ENCODE measurements around the gene TYW3.
"Not testable (repeated sequence)": the region's sequence is repeated elsewhere in the genome, so short reads cannot be mapped to it uniquely, and the experiment has no call there.

TYW3 gene

DNA sequence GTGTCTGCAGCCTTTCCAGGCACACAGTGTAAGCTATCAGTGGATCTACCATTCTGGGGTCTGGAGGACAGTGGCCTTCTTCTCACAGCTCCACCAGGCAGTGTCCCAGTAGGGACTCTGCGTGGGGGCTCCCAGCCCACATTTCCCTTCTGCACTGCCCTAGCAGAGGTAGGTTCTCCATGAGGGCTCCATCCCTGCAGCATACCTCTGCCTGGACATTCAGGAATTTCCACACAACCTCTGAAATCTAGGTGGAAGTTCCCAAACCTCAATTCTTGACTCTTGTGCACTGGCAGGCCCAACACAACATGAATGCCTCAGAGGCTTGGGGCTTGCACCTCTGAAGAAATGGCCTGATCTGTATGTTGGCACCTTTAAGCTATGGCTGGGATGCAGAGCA is 6.9 kb upstream of the TYW3 start:
- ChIA-PET POLR2A (ENCODE audit: low non-redundant PET) (no interaction called here), CTCF (interaction anchor here (0.6 kb wide), 1 partner anchor 322 kb away, joined by 3 read pairs; no protein-coding TSS in a partner anchor)
- TF ChIP-seq, protein P1, sequence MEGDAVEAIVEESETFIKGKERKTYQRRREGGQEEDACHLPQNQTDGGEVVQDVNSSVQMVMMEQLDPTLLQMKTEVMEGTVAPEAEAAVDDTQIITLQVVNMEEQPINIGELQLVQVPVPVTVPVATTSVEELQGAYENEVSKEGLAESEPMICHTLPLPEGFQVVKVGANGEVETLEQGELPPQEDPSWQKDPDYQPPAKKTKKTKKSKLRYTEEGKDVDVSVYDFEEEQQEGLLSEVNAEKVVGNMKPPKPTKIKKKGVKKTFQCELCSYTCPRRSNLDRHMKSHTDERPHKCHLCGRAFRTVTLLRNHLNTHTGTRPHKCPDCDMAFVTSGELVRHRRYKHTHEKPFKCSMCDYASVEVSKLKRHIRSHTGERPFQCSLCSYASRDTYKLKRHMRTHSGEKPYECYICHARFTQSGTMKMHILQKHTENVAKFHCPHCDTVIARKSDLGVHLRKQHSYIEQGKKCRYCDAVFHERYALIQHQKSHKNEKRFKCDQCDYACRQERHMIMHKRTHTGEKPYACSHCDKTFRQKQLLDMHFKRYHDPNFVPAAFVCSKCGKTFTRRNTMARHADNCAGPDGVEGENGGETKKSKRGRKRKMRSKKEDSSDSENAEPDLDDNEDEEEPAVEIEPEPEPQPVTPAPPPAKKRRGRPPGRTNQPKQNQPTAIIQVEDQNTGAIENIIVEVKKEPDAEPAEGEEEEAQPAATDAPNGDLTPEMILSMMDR (conservative IDR thresholded peaks at IDR 0.05; ENCODE audit: low read depth) = no peak
- no peak overlapping the region for H3K27ac ChIP-seq
- no peak for DNase-seq (ENCODE audit: low spot score)

DNA sequence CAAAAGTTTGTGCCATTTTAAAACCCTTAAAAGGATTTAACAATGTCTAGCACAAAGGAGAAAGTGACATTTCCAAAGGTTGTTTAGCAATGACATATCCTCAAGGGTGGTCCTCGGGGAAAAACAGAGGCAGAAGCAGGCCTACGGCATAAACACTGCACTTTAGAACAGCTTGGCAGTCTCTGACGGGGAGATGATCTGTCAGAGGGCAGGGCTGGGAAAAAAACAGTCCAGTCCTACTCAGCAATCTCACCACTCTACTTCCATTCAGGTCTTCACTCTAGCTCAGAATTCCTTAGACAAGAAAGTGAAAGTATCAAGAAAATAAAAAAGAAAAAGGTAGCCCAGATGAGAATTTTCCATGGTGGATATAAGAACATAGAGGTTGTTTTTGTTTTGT is 4.2 kb upstream of the TYW3 start:
- DNase-seq (ENCODE audit: low spot score) = no peak
- TF ChIP-seq, protein P1 (conservative IDR thresholded peaks at IDR 0.05; ENCODE audit: low read depth) = no peak
- ChIA-PET POLR2A (ENCODE audit: low non-redundant PET) (no interaction called here), CTCF (no interaction called here)
- H3K27ac ChIP-seq = no peak overlapping the region

DNA sequence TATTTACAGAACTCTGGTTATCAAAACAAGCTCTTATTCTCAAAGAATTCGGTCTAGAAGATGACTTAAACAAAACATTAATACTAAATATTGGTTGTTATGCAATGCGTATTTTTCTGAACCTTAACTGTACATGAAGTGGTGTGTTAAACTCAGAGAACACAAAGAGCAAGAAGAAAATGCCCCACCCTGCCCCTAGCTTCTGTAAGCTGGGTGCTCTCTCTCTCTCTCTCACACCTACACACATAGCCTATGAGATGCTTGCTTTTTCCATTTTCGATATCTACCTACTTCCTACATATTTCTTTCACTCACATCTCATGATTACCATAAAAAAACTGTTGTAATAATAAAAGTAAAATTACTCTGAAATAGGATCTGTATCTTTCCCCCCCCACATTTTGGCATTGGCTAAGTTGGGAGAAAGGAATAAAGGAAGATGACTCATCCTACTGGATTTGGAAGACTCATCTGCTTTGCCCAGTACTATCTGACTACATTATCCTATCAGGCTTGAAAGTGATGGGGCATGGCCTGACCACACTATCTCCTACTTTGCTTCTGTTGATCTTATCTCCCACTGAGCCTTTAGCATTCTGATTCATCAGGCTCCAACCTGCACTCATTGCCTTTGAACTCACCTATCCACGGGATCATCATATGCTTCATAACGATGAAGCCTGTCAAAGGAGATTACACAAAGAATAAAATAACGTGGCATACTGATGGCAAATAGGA is 3.0 kb upstream of the TYW3 start:
- ChIA-PET CTCF (no interaction called here), POLR2A (ENCODE audit: low non-redundant PET) (no interaction called here)
- peak; percentile 36 for DNase-seq (ENCODE audit: low spot score)
- H3K27ac ChIP-seq = no peak overlapping the region
- TF ChIP-seq, protein P1 (conservative IDR thresholded peaks at IDR 0.05; ENCODE audit: low read depth) = no peak

DNA sequence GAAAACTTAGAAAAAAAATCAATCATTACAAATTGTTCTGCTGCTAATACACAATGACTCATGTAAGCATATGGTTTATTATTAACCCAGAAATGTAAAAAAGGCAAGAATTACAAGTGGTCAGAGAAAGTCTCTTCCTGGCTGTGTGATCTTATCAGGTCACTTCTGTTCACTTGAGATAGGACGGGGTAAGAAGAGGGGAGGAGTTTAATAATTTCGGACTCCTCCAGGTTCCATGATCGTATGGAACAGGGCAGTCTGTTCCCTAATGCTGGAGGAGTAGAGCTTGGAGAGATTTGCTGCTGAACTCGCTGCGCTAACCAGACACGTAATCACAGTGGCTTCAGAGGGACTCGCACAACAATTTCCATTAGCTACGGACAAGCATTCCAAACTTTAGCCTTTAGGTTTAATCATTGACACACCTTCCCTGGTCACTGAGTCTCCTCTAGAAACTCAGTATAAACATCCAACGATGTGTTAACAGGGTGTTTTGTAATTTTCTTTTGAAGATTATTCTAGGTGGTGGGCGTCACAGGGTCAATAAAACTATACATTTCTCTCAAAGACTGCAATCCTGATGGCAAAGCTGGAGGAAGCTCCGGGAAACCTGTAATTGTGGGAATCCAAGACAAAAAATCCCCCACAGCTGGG is 1.4 kb upstream of the TYW3 start:
- ChIA-PET CTCF (no interaction called here), POLR2A (ENCODE audit: low non-redundant PET) (no interaction called here)
- TF ChIP-seq, protein P1 (conservative IDR thresholded peaks at IDR 0.05; ENCODE audit: low read depth) = no peak
- DNase-seq (ENCODE audit: low spot score) = no peak
- no peak overlapping the region for H3K27ac ChIP-seq

DNA sequence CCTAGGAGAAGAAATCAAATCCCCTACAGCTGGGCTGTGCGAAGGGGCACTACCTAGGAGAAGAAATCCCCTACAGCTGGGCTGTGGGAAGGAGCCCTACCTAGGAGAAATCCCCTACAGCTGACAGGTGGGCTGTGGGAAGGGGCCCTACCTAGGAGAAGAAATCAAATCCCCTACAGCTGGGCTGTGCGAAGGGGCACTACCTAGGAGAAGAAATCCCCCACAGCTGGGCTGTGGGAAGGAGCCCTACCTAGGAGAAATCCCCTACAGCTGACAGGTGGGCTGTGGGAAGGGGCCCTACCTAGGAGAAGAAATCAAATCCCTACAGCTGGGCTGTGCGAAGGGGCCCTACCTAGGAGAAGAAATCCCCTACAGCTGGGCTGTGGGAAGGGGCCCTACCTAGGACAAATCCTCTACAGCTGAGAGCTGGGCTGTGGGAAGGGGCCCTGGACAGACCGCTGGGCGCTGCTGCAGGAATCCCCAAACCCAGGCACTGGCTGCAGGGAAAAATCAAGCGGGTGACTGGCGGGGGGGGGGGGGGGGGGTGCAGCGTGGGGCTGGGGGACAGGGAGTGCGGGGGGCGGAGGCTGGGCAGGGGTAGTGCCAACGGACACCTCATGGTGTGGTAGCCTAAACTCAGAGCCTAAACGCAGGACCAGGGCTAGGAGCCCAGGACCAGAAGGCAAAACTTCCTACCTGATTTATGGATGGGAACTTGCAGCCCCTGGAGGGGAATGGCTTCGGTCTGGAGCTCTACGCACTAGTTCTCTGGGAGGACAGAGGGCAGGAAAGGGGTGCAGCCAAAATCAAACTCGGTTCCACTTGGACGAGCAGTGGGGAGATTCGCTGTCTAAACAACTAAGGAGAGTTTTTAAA is 643 bp upstream of the TYW3 start:
- CTCF ChIA-PET; POLR2A ChIA-PET (ENCODE audit: low non-redundant PET); DNase-seq (ENCODE audit: low spot score): not testable (repeated sequence)
- H3K27ac ChIP-seq = peak overlapping the region; percentile 91

DNA sequence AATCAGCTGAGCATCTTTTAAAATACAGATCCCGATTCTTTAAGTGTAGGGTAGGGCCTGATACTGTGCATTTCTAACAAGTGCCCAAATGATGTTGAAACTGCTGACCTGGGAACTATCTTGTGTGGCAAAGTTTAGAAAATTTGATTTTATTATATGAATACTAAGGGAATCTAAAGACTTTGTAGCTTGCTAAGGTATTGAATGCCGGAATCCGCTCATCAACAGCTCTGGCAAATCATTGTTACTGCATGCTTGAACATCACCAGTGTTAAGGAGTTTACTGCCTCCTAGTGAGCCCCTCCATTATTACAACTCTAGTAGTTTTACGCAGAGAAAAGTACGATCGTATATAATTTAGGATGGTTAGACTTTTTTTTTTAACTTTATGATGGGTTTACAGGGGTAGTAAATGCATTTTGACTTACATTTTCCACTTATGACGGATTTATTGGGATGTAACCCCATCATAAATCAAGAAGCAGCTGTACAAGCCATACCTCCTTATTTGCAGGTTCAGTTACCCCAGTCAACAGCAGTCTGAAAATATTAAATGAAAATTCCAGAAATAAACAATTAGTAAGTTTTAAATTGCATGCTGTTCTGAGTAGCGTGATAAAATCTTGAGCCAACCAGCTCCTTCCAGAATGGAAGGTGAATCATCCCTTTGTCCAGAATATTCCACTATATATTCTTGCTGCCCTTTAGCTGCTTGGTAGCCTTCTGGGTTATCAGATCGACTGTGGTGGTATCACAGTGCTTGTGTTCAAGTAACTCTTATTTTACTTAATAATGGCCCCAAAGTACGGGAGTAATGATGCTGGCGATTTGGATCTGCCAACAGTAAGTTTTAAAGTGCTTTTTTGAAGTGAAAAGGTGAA is 892 bp downstream of the TYW3 start:
- peak overlapping the region; percentile 91 for H3K27ac ChIP-seq
- TF ChIP-seq, protein P1 (conservative IDR thresholded peaks at IDR 0.05; ENCODE audit: low read depth) = peak; percentile 83
- ChIA-PET CTCF (interaction anchor here (0.5 to 1.1 kb wide), 11 partner anchors 14 to 1035 kb away, joined by 3 to 7 read pairs (median 3); no protein-coding TSS in a partner anchor), POLR2A (ENCODE audit: low non-redundant PET) (no interaction called here)
- peak; percentile 59 for DNase-seq (ENCODE audit: low spot score)
